ENCODE results near the gene COL6A5.
"Not testable (repeated sequence)": the region's sequence is repeated elsewhere in the genome, so short reads cannot be mapped to it uniquely, and the experiment has no call there.

COL6A5 gene, protein sequence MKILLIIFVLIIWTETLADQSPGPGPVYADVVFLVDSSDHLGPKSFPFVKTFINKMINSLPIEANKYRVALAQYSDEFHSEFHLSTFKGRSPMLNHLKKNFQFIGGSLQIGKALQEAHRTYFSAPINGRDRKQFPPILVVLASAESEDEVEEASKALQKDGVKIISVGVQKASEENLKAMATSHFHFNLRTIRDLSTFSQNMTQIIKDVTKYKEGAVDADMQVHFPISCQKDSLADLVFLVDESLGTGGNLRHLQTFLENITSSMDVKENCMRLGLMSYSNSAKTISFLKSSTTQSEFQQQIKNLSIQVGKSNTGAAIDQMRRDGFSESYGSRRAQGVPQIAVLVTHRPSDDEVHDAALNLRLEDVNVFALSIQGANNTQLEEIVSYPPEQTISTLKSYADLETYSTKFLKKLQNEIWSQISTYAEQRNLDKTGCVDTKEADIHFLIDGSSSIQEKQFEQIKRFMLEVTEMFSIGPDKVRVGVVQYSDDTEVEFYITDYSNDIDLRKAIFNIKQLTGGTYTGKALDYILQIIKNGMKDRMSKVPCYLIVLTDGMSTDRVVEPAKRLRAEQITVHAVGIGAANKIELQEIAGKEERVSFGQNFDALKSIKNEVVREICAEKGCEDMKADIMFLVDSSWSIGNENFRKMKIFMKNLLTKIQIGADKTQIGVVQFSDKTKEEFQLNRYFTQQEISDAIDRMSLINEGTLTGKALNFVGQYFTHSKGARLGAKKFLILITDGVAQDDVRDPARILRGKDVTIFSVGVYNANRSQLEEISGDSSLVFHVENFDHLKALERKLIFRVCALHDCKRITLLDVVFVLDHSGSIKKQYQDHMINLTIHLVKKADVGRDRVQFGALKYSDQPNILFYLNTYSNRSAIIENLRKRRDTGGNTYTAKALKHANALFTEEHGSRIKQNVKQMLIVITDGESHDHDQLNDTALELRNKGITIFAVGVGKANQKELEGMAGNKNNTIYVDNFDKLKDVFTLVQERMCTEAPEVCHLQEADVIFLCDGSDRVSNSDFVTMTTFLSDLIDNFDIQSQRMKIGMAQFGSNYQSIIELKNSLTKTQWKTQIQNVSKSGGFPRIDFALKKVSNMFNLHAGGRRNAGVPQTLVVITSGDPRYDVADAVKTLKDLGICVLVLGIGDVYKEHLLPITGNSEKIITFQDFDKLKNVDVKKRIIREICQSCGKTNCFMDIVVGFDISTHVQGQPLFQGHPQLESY (N-terminal part only)
- 0 reads per million in 2 donors for total RNA-seq

- peak in 1 of 5 experiments; percentile 2 for DNase-seq
Measured at GRCh38 chr3:130345487-130346079, at the start of gene COL6A5. Gene COL6A5, plus strand, starts transcription at chr3:130345672. Its CDS starts 27,967 bp downstream, at chr3:130373639.

- DNase-seq = no peak
Measured at GRCh38 chr3:130299531-130299930, 45.9 kb upstream of the COL6A5 start.

DNA sequence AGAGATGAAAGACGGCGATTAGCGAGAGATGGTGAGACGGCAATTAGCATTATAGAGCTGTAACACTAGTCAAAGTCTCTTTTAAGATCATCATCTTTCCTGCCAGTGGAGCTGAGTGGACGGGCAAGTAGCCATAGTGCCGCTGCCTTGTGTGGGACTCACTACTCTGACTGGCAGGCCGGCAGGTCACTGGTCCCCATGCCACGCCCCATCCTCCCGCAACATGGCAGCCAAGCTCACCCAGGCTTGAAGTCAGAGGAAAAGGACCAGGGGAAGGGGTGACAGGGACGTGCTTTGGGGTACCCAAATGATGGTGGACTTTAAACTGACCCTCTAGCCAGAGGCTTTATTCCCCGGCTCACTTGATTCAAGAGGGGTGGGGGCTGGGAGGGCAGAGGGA lies 44.6 kb upstream of the COL6A5 start:
- no peak for DNase-seq

DNA sequence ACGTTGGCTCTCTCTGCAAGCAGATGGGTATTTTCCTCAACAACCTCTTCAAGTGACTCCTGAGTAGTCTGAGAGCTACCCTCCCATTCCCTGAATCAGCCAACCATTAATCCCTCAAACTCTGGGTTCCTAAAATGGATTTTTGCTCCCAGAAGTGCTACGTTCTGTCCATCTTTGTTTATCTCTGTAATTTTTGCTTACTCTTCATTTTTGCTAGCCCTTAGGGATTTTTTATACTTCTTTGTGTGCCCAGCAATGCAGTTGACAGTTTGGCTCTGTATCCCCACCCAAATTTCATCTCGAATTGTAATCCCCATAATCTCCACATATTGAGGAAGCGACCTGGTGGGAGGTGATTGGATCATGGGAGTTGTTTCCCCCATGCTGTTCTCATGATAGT lies 35.4 kb upstream of the COL6A5 start:
- no peak for DNase-seq

GRCh38 chr3:130312374-130312773 lies 33.1 kb upstream of the COL6A5 start:
- no peak for DNase-seq

DNA sequence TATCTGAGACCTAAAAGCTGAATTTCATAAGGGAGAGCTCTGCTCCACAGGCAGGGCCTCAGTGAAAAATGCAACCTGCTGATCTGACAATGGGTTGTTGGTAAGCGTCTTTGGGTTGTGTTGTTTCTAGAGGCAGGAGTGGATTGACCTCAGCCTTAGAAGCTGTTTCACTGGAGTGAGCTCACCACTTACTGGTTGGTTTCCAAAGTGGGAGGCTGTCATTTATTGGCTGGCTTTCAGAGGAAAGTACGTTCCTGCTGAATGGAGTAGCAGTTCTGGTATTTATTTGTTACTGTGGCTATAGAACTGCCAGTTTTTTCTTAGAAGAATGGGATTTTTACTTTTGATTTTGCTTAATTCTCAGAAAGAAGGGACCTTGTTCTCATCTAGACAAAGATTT lies 29.3 kb upstream of the COL6A5 start:
- no peak for DNase-seq

DNA sequence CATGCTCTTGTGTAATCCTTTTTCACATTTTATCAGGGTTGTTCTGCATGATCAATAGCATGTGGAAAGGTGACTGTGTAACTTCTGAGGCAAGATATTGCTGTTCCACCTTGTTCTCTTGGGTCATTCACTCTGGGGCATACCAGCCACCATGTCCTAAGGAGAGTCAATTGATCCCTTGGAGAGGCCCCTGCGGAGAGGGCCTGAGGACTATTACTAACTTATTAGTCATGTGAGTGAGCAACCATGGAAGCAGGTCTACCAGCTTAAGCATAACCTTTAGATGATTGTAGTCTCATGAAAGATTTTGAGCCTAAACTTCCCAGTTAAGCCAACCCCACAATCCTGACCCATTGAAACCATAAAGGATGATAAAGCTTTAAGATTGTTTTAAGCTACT lies 22.0 kb upstream of the COL6A5 start:
- DNase-seq = no peak

DNA sequence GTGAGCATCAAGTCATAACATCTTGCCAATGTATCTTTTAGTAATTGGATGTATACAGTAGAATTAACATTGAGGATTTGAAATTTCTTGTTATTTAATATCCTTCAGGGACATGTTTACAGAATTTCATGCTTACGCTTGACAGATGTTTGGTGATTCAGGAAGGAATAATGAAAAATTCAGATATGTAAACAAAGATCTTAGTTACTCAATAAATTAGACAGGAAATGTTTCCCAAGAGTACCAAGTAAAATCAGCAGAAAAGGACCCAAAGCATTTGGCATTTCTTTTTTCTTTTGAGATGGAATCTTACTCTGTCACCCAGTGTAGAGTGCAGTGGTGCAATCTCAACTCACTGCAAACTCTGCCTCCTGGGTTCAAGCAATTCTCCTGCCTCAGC lies 4.7 kb upstream of the COL6A5 start:
- no peak for DNase-seq

DNA sequence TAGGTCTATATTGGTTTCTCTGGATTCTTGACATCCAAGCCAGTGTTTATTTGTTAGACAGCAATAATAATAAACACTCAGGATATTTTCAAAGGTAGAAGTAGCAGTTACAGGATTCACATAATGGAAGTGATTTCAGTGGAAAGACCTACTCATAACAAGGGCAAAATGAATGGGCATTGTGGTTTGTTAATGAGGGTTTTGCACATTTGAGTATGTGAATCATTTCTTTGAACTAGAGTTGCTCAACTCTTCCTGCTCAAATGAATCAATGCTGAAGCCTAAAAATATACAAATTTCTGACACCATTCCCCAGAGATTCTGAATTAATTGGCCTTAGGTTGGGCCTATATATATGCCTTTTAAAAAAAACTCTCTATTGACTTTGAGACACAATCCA lies 4.1 kb upstream of the COL6A5 start:
- DNase-seq = peak in 1 of 5 experiments; percentile 44

GRCh38 chr3:130341882-130342281 lies 3.6 kb upstream of the COL6A5 start:
- DNase-seq = peak in 1 of 5 experiments; percentile 19

DNA sequence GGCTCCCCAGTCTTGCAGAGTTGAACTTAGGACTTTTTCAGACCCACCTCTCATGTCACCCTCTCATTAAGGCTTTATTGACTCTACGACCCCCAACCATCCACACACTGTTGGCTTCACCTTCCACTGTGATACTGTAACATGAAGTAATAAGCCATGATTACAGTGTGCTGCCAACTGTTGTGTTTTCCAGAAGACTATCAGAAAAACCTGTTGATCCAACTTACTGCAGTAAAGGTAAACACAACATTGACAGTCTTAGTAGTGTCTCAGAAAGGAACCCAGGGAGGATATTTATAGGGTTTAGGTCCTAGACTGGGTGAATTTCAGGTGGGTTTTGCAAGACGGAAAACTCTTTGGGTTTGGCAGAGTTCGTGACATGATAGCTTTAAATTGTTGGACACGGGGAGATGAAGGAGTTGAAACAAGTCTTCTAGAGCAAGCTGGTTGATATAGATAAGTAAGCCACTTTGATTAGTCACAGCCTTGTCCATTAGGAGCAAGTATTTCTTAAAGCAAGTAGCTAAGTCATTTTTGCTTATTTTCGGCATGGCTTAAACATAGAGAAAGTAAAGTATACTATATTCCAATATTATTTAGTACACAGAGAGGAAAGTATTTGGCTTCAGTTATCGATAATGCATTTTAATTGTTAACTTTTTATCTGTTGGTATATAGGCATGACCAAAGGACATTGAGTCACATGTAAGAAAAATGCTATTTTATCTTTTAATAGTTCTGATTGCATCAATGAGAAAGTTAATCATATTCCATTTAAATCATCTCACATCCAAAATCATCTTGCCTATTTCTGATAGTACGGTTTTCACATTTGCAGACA lies 2.4 kb upstream of the COL6A5 start:
- no peak for DNase-seq

GRCh38 chr3:130348258-130348657 lies 2.8 kb downstream of the COL6A5 start:
- not testable (repeated sequence) for DNase-seq

- peak in 1 of 5 experiments; percentile 33 for DNase-seq
Measured at GRCh38 chr3:130354430-130354829, 9.0 kb downstream of the COL6A5 start.

GRCh38 chr3:130374033-130374432 lies 28.6 kb downstream of the COL6A5 start:
- DNase-seq = no peak

DNA sequence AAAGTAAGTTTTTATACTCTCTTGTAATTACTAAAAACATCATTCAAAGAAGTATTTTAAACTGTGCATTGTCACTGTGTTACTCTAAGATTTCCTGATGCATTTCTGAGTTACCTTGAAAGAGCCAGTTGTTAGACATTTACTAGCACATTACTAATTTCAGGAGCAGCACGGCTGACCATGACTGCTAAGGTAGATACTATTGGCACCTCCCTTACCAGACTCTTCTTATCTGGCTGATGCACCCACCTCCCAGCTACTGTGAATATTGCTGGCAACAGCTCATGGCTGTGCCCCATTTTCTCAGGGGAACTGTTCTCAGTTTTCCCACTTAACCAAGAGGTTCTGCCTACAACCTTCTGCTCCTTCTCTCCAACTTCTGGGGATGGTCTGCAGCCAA lies 29.4 kb downstream of the COL6A5 start:
- DNase-seq = no peak

GRCh38 chr3:130377960-130378676 lies 32.6 kb downstream of the COL6A5 start:
- no peak for DNase-seq

DNA sequence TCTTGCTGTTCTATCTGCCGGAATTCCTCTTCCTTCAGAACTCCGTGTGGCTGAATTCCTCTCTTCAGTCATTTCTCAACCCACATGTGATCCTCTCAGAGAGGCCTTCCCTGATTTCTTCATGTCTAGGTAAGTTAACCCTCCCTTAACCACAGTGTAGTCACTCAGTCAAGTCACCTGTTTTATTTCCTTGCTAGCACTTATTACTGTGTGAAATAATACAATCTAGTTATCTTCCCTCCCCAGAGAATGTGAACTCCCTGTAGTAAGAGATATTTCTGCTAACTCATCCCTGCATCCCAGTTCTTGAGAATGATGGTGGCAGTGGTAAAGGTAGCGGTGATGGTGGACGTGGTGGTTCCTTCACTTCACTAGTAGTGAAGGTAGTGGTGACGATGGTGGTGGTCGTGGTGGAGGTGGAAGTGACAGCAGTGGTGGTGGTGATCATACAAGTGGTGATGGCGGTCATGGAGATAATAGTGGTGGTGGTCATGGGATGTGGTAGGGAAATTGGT lies 33.3 kb downstream of the COL6A5 start:
- no peak for DNase-seq

GRCh38 chr3:130379274-130379673 lies 33.8 kb downstream of the COL6A5 start:
- DNase-seq = no peak

DNA sequence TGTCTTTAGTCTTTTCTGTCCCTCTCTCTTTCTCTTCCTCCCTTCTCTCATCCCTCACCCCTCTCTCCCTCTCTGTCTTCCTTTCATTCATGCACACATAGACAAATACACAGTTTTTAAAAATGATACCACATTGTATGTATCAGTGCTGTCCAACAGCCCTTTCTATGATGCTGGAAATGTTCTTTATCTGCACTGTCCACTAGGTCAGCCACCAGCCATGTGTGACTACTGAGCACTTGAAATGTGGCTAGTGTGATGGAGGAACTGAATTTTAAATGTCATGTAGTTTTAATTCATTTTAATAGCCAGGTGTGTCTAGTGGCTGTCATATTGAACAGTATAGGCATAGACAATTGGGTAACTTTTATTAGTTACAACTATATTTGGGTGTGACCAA lies 34.9 kb downstream of the COL6A5 start:
- no peak for DNase-seq

GRCh38 chr3:130383424-130383823 lies 38.0 kb downstream of the COL6A5 start:
- no peak for DNase-seq

Measured in T-helper 2 cell (primary cell).